ENCODE results near the gene PRKACG.
"Not testable (repeated sequence)": the region's sequence is repeated elsewhere in the genome, so short reads cannot be mapped to it uniquely, and the experiment has no call there.

PRKACG gene

GRCh38 chr9:69014013-69014412 lies at the start of gene PRKACG:
Gene PRKACG (minus strand): TSS chr9:69014113. CDS start chr9:69014092, 21 bp downstream.
- no peak for DNase-seq

GRCh38 chr9:69062195-69062594 lies 48.3 kb upstream of the PRKACG start:
- DNase-seq, result no peak

- no peak for DNase-seq
Observed at GRCh38 chr9:69060766-69061165, 46.9 kb upstream of the PRKACG start.

GRCh38 chr9:69058101-69058500 lies 44.2 kb upstream of the PRKACG start:
- DNase-seq, result no peak

GRCh38 chr9:69056191-69056815 lies 42.4 kb upstream of the PRKACG start:
- no peak for DNase-seq

- DNase-seq, result no peak
Observed at GRCh38 chr9:69054989-69055388, 41.1 kb upstream of the PRKACG start.

GRCh38 chr9:69050936-69051335 lies 37.0 kb upstream of the PRKACG start:
- not testable (repeated sequence) for DNase-seq

- no peak for DNase-seq
Observed at GRCh38 chr9:69049094-69049493, 35.2 kb upstream of the PRKACG start.

GRCh38 chr9:69047371-69047770 lies 33.5 kb upstream of the PRKACG start:
- DNase-seq, result no peak

- DNase-seq, result no peak
Observed at GRCh38 chr9:69046723-69047122, 32.8 kb upstream of the PRKACG start.

GRCh38 chr9:69045821-69046220 lies 31.9 kb upstream of the PRKACG start:
- DNase-seq, result no peak

- DNase-seq, result no peak
Observed at GRCh38 chr9:69044240-69045219, 30.6 kb upstream of the PRKACG start.

GRCh38 chr9:69040646-69041045 lies 26.7 kb upstream of the PRKACG start:
- no peak for DNase-seq

- DNase-seq, result no peak
Observed at GRCh38 chr9:69036799-69037198, 22.9 kb upstream of the PRKACG start.

GRCh38 chr9:69036309-69036708 lies 22.4 kb upstream of the PRKACG start:
- DNase-seq, result no peak

- peak; percentile 68 for DNase-seq
Observed at GRCh38 chr9:69035438-69036308, 21.8 kb upstream of the PRKACG start, which contains the start of gene FXN. Gene FXN (plus strand): TSS chr9:69035752. CDS start chr9:69035783, 31 bp downstream.

- no peak for DNase-seq
Observed at GRCh38 chr9:69034071-69034470, 20.2 kb upstream of the PRKACG start.

- DNase-seq, result no peak
Observed at GRCh38 chr9:69030851-69031645, 17.1 kb upstream of the PRKACG start.

GRCh38 chr9:69029535-69029934 lies 15.6 kb upstream of the PRKACG start:
- no peak for DNase-seq

GRCh38 chr9:69028754-69029153 lies 14.8 kb upstream of the PRKACG start:
- DNase-seq, result no peak

- DNase-seq, result no peak
Observed at GRCh38 chr9:69027355-69028097, 13.6 kb upstream of the PRKACG start.
